HFFc6 (cell line): Measurements from ENCODE around the gene SLCO4A1. TPM values are rescaled to one million over a fixed set of nuclear protein-coding genes. Genes with fewer than 3 reads are reported as not detected.

ENCODE experiments used
- DNase-seq: peaks from one replicate; pipeline ENCODE4 v3.0.0-alpha.2; 2018
- H3K27ac Mint-ChIP-seq: 2 replicates; pipeline ENCODE4 v1.8.0; 2020; ENCODE audit warnings: mild to moderate bottlenecking, mixed read lengths
- H3K27me3 Mint-ChIP-seq: 2 replicates; pipeline ENCODE4 v1.8.0; 2021; ENCODE audit warnings: mild to moderate bottlenecking, moderate library complexity, mixed read lengths; ENCODE audit not compliant: insufficient read depth
- H3K36me3 Mint-ChIP-seq: 2 replicates; pipeline ENCODE4 v1.8.0; 2021; ENCODE audit warnings: low read depth, mixed read lengths
- H3K4me1 Mint-ChIP-seq: 2 replicates; pipeline ENCODE4 v1.8.0; 2020; ENCODE audit warnings: low read depth, mixed read lengths
- H3K4me3 Mint-ChIP-seq: 2 replicates; pipeline ENCODE4 v1.8.0; 2020; ENCODE audit warnings: mild to moderate bottlenecking, moderate library complexity, mixed read lengths
- H3K9me3 Mint-ChIP-seq: 2 replicates; pipeline ENCODE4 v1.8.0; 2020; ENCODE audit warnings: mild to moderate bottlenecking, mixed read lengths
- CTCF ChIP-seq: fragments of 200-600 bp; sonication (generic); IDR thresholded peaks from 2 replicates; pipeline ENCODE4 v1.5.0; 2021; ENCODE audit warnings: antibody characterized with exemption, mild to moderate bottlenecking
- total RNA-seq, 6 experiments: library from RNA; stranded (reverse); fragmentation: NEBNext Ultra II Directional; extraction: Animal tissue kit (Norgen Biotek cat#: 25700); gene quantifications; 2 replicates in 1 of 6; 3 replicates in 5 of 6; pipeline ENCODE4 v1.2.3, GENCODE V29; 2021

Gene SLCO4A1
- total RNA-seq, 6 experiments from 2014 or later, result 2.7 to 6.5 (median 3.4) TPM

GRCh38 chr20:62647521-62648317 lies 5.4 kb downstream of the SLCO4A1 start:
- DNase-seq, result no peak
- no peak for TF ChIP-seq CTCF
- peaks cover 18% of the 10 kb centered on the region for H3K4me1 Mint-ChIP-seq
- H3K27me3 Mint-ChIP-seq, result no peaks in the 10 kb centered on the region; the same call in 1 of the 2 replicates
- H3K27ac Mint-ChIP-seq, result no peak overlapping the region
- no peak overlapping the region for H3K4me3 Mint-ChIP-seq
- H3K36me3 Mint-ChIP-seq, result no peaks in the 10 kb centered on the region
- no peaks in the 10 kb centered on the region for H3K9me3 Mint-ChIP-seq

DNA sequence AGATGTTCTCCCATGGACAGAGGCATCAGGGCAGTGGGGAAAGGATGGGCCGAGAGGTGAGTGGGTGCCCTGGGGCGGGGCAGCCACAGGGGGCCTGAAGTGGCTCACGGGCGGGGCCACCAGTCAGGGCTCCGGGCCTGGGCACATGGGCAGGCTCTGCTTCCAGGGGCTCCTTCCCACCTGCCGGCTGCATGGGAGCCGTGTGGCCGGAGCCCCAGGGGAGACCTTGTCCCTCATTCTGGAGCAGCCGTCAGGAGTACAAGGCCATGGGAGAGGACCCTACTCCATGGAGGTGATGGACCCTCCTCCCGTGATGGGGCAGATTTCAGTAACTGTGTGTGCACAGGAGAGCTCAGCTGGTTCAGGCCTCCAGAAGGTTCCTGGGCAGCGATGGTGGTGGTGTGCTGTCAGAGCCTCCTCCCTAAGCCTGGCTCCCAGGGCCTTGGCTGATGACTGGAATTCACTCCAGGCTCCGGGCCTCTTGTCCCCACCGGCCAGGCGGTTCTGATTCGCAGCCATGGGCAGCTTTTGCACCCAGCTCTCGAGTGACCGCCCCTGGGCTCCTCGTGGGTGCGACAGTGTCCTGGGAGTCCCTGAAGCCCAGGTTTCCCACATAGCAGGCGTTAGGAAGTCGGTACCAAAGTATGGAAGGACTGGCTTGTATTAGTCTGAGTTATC lies 6.2 kb downstream of the SLCO4A1 start:
- H3K27ac Mint-ChIP-seq, result peak overlapping the region; percentile 18; the same call in 1 of the 2 replicates

DNA sequence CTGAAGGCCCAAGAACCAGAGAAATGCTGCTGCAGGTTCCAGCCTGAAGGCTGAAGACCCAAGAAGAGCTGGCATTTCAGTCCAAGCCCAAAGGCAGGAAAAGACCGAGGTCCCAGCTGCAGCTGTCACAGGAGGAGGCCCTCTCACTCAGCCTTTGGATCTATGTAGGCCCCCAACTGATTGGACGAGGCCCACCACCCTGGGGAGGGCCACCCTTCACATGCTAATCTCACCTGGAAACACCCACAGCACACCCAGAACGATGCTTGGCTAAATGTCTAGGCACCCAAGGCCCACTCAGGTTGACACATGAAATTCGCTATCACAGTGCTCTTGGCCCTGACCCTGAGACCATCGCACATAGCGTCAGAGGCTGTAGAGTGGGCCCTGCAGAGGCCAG lies 6.8 kb downstream of the SLCO4A1 start:
- no peaks in the 10 kb centered on the region; the same call in 1 of the 2 replicates for H3K27me3 Mint-ChIP-seq
- TF ChIP-seq CTCF, result no peak
- H3K27ac Mint-ChIP-seq, result no peak overlapping the region
- no peaks in the 10 kb centered on the region for H3K36me3 Mint-ChIP-seq
- H3K9me3 Mint-ChIP-seq, result no peaks in the 10 kb centered on the region
- no peak for DNase-seq
- H3K4me1 Mint-ChIP-seq, result peaks cover 28% of the 10 kb centered on the region
- H3K4me3 Mint-ChIP-seq, result no peak overlapping the region

More for the DNA sequence above, 6.2 kb downstream of the SLCO4A1 start:
- DNase-seq, result no peak
- Mint-ChIP-seq H3K9me3 (no peaks in the 10 kb centered on the region), H3K27me3 (no peaks in the 10 kb centered on the region; the same call in 1 of the 2 replicates), H3K4me1 (peaks cover 25% of the 10 kb centered on the region), H3K4me3 (no peak overlapping the region), H3K36me3 (no peaks in the 10 kb centered on the region)
- no peak for TF ChIP-seq CTCF

DNA sequence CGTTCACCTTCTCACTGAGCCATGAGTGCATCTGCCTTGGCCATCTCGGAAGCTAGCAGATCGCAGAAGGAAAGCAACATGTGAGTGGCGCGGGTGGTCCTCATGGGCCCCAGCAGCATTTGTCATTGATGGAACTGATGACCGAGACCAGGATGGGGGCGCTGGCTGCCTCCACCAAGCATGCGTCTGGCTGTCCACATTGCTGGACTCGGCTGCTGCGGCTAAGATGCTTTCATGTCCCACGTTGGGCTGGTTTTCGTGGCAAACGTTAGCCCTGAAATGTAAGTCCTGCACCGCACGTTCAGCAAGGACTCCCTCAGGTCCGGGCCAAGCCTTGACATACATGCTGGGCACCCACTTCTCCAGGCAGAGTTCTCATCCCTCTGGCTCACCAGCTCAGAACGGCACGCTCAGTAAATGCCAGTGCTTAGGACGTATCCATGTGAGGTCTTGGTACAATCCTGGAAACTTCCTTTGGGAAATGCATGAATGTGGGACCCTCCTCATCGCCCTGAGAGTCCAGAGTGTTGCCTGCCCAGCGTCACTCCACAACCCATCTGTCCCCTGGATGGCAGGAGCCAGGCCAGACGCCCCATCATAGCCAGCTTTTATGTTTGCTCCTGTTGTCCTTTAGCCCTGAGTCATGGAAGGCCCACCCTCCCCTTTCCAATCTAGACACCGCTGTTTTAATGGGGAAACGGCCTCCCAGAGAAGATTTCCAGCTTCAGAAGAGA lies 8.4 kb downstream of the SLCO4A1 start:
- Mint-ChIP-seq H3K36me3 (no peaks in the 10 kb centered on the region), H3K4me1 (peaks cover 28% of the 10 kb centered on the region), H3K9me3 (no peaks in the 10 kb centered on the region), H3K27ac (peak overlapping the region; percentile 99), H3K27me3 (no peaks in the 10 kb centered on the region; the same call in 1 of the 2 replicates), H3K4me3 (no peak overlapping the region)
- TF ChIP-seq CTCF, result no peak
- DNase-seq, result no peak

GRCh38 chr20:62651285-62652021 lies 9.2 kb downstream of the SLCO4A1 start:
- H3K4me3 Mint-ChIP-seq, result no peak overlapping the region
- no peak for TF ChIP-seq CTCF
- H3K27me3 Mint-ChIP-seq, result no peaks in the 10 kb centered on the region; the same call in 1 of the 2 replicates
- peaks cover 28% of the 10 kb centered on the region for H3K4me1 Mint-ChIP-seq
- H3K27ac Mint-ChIP-seq, result peak overlapping the region; percentile 99
- H3K36me3 Mint-ChIP-seq, result no peaks in the 10 kb centered on the region
- no peak for DNase-seq
- no peaks in the 10 kb centered on the region for H3K9me3 Mint-ChIP-seq
